GM19351 (cell line): Measurements from ENCODE around the gene OR56B1.

Experiments used
- ATAC-seq: cut with Tn5 transposase; IDR thresholded peaks from one replicate; pipeline ENCODE4 v1.9.1; 2021; ENCODE audit warnings: mild to moderate bottlenecking, moderate library complexity; ENCODE audit not compliant: unreplicated experiment

Gene OR56B1

GRCh38 chr11:5726351-5726750, 9.9 kb upstream of the OR56B1 start:
- ATAC-seq, result no peak

- no peak for ATAC-seq
Observed at GRCh38 chr11:5727691-5728090, 8.6 kb upstream of the OR56B1 start.

GRCh38 chr11:5737091-5737490, 843 bp downstream of the OR56B1 start:
- no peak for ATAC-seq

GRCh38 chr11:5737670-5738392, 1.6 kb downstream of the OR56B1 start:
- no peak for ATAC-seq

- ATAC-seq, result no peak
Observed at GRCh38 chr11:5738431-5738830, 2.2 kb downstream of the OR56B1 start.

GRCh38 chr11:5746614-5747013, 10.4 kb downstream of the OR56B1 start:
- ATAC-seq, result no peak

- ATAC-seq, result no peak
Observed at GRCh38 chr11:5749836-5750235, 13.6 kb downstream of the OR56B1 start.

- no peak for ATAC-seq
Observed at GRCh38 chr11:5753943-5754342, 17.7 kb downstream of the OR56B1 start, which contains the start of gene OR52N4. OR52N4 (plus strand) TSS chr11:5754243; CDS start chr11:5754741, 498 bp downstream.

GRCh38 chr11:5767056-5767455, 30.8 kb downstream of the OR56B1 start:
- ATAC-seq, result no peak

GRCh38 chr11:5783255-5783654, 47.0 kb downstream of the OR56B1 start, which contains the start of gene OR52N5:
OR52N5 (minus strand) TSS chr11:5783355; CDS start chr11:5778634, 4,721 bp downstream.
- no peak for ATAC-seq
